B cell (primary cell): ENCODE results near the gene CERS2. TPM values are rescaled to one million over a fixed set of nuclear protein-coding genes. Genes with fewer than 3 reads are reported as not detected.

Experiments
- ATAC-seq: fragments of 200-7000 bp; cut with Tn5 transposase; one replicate; pipeline ENCODE4 v1.10.0; 2021; ENCODE audit warnings: low read depth, mild to moderate bottlenecking, moderate number of reproducible peaks, moderate library complexity
- CTCF ChIA-PET: fragments of 350-600 bp; sonication (Branson Sonifier 250); formaldehyde crosslinking; loops from one replicate; lab custom pipeline; 2021; ENCODE audit warnings: antibody characterized with exemption, inconsistent platforms; lab: Charles Lee
- POLR2A ChIA-PET: fragments of 350-600 bp; sonication (Branson Sonifier 250); formaldehyde crosslinking; loops from one replicate; lab custom pipeline; 2021; ENCODE audit warnings: antibody characterized with exemption; lab: Charles Lee
- DNase-seq: peaks from one replicate; pipeline ENCODE4 v3.0.0; 2013
- H2AFZ ChIP-seq: 2 replicates; pipeline ENCODE4 v1.6.1; 2012; ENCODE audit warnings: mild to moderate bottlenecking, low read depth, low read length; ENCODE audit not compliant: insufficient read depth, poor library complexity, severe bottlenecking
- H3K27ac ChIP-seq, 2 donors: 1 replicate in 1 of 2; 2 replicates in 1 of 2; pipeline ENCODE4 v1.5.1; 2012 to 2013; ENCODE audit warnings: low read length in 2 of 2, mild to moderate bottlenecking in 2 of 2, moderate library complexity in 1 of 2
- H3K27me3 ChIP-seq, 4 experiments: fragments of 200-600 bp in 1 of 4; sonication (generic) in 1 of 4; replicated peaks in 1 of 4; 1 replicate in 2 of 4; 2 replicates in 2 of 4; pipeline versions ENCODE4 v1.6.1 to v1.7.0; 2013 to 2016; ENCODE audit warnings: low read length in 3 of 4, mild to moderate bottlenecking in 2 of 4, mixed read lengths in 1 of 4, moderate library complexity in 1 of 4; ENCODE audit not compliant: insufficient read depth in 4 of 4, control insufficient read depth in 3 of 4; ENCODE audit errors: control extremely low read depth in 1 of 4
- H3K36me3 ChIP-seq, 2 experiments: replicated peaks in 1 of 2; 1 replicate in 1 of 2; 2 replicates in 1 of 2; pipeline versions ENCODE4 v1.6.1 to v1.7.1; 2013; ENCODE audit warnings: low read length in 1 of 2; ENCODE audit not compliant: insufficient read depth in 2 of 2, control insufficient read depth in 1 of 2; ENCODE audit errors: control extremely low read depth in 1 of 2, extremely low read depth in 1 of 2
- H3K4me1 ChIP-seq, 2 donors: fragments of 200-600 bp in 1 of 2; sonication (generic) in 1 of 2; 1 replicate in 1 of 2; 2 replicates in 1 of 2; pipeline versions ENCODE4 v1.5.1 to v1.6.1; 2013 to 2017; ENCODE audit warnings: low read length in 2 of 2; ENCODE audit not compliant: control insufficient read depth in 2 of 2, insufficient read depth in 2 of 2
- H3K4me2 ChIP-seq: replicated peaks from 2 replicates; pipeline ENCODE3; 2012; ENCODE audit warnings: mild to moderate bottlenecking, low read depth, low read length; ENCODE audit not compliant: poor library complexity, severe bottlenecking
- H3K4me3 ChIP-seq, 5 experiments: fragments of 200-600 bp in 1 of 5; sonication (generic) in 1 of 5; 1 replicate in 3 of 5; 2 replicates in 2 of 5; pipeline versions ENCODE4 v1.5.1 to v1.7.0; 2011 to 2016; ENCODE audit warnings: low read length in 4 of 5, mild to moderate bottlenecking in 4 of 5, low read depth in 2 of 5, control low read depth in 1 of 5, moderate library complexity in 1 of 5; ENCODE audit not compliant: insufficient read depth in 1 of 5; ENCODE audit errors: control extremely low read depth in 1 of 5, extremely low read depth in 1 of 5
- H3K79me2 ChIP-seq: fragments of 200-600 bp; sonication (generic); one replicate; pipeline ENCODE4 v1.6.0; 2016; ENCODE audit warnings: low read length; ENCODE audit not compliant: control insufficient read depth, insufficient read depth
- H3K9ac ChIP-seq: fragments of 200-600 bp; sonication (generic); 2 replicates; pipeline ENCODE4 v1.6.1; 2017; ENCODE audit warnings: mild to moderate bottlenecking, low read length, moderate library complexity
- H3K9me3 ChIP-seq, 3 donors: one replicate each; pipeline versions ENCODE4 v1.6.1 to v1.7.1; 2013; ENCODE audit warnings: low read length in 2 of 3; ENCODE audit not compliant: control insufficient read depth in 2 of 3, insufficient read depth in 1 of 3; ENCODE audit errors: control extremely low read depth in 1 of 3
- H4K20me1 ChIP-seq: 2 replicates; pipeline ENCODE4 v1.6.0; 2012; ENCODE audit warnings: mild to moderate bottlenecking, low read length; ENCODE audit not compliant: insufficient read depth, control insufficient read depth, poor library complexity, severe bottlenecking
- H3K27ac Mint-ChIP-seq: one replicate; pipeline ENCODE4 v1.8.0; 2021; ENCODE audit warnings: mixed read lengths
- H3K27me3 Mint-ChIP-seq: one replicate; pipeline ENCODE4 v1.8.0; 2021; ENCODE audit warnings: mixed read lengths
- H3K4me1 Mint-ChIP-seq: one replicate; pipeline ENCODE4 v1.8.0; 2021; ENCODE audit warnings: mixed read lengths
- H3K4me3 Mint-ChIP-seq: one replicate; pipeline ENCODE4 v1.8.0; 2021; ENCODE audit warnings: mixed read lengths
- H3K9me3 Mint-ChIP-seq: one replicate; pipeline ENCODE4 v1.8.0; 2022; ENCODE audit warnings: mixed read lengths; ENCODE audit not compliant: insufficient read depth
- CTCF ChIP-seq: fragments of 200-600 bp; IDR thresholded peaks from one replicate; pipeline ENCODE4 v1.8.0; 2022; ENCODE audit warnings: antibody characterized with exemption, mild to moderate bottlenecking
- EZH2 ChIP-seq: IDR thresholded peaks from 2 replicates; pipeline ENCODE4 v1.6.1; 2012; ENCODE audit warnings: borderline replicate concordance, low read depth, mild to moderate bottlenecking, moderate library complexity, low read length; ENCODE audit not compliant: insufficient read depth, poor library complexity, severe bottlenecking
- WGBS: methylation state at CpG from one replicate; pipeline ENCODE4 v1.1.5; 2013; ENCODE audit warnings: missing lambda C conversion rate; ENCODE audit not compliant: insufficient coverage; 5-methylcytosine and 5-hydroxymethylcytosine counted together
- intact Hi-C: fragments of 100-400 bp; cut with micrococcal nuclease; formaldehyde crosslinking; loops from one replicate; pipeline ENCODE4 v1.10.0; 2022
- polyA minus RNA-seq: library from RNA; depleted of rRNA, polyadenylated mRNA; stranded (reverse); fragments of >200 nt; gene quantifications from 2 replicates; pipeline ENCODE4 v1.2.3, GENCODE V29; 2012
- polyA plus RNA-seq: library from polyadenylated mRNA; depleted of rRNA; stranded (reverse); fragments of >200 nt; gene quantifications from 2 replicates; pipeline ENCODE4 v1.2.3, GENCODE V29; 2012
- total RNA-seq, 2 donors: library from RNA; stranded (reverse); fragments of 120-200 nt in 1 of 2; gene quantifications; 1 replicate in 1 of 2; 2 replicates in 1 of 2; pipeline versions ENCODE4 v1.2.3 to v1.2.4, GENCODE V29; 2013 to 2022

CERS2 gene
- 130 and 144 TPM in 2 replicates for total RNA-seq
- 85.3 TPM for total RNA-seq (2013)
- 52.5 and 68.4 TPM in 2 replicates for polyA plus RNA-seq
- polyA minus RNA-seq: 51.4 and 56.3 TPM in 2 replicates

- intact Hi-C loops: loop anchor here (5.0 kb wide), 2 partner anchors 82 to 513 kb away; partner anchors contain the start of gene CDC42SE1
- Histone ChIP-seq H2AFZ (peak within 1 kb of the TSS; percentile 88), H3K4me3 (peak within 1 kb of the TSS; percentile 58 to 87 (median 82)), H3K9ac (peak within 1 kb of the TSS; percentile 89), H3K27ac (peak within 1 kb of the TSS; percentile 65 to 82), H3K27me3 (no peaks in the 10 kb centered on the region), H4K20me1 (peaks cover 34% of the 10 kb centered on the region), H3K4me1 (peaks cover 46 to 66% of the 10 kb centered on the region in 2 donors), H3K4me2 (peak within 1 kb of the TSS; percentile 96), H3K36me3 (no peaks in the 10 kb centered on the region), H3K79me2 (peaks cover 47% of the 10 kb centered on the region), H3K9me3 (no peaks in the 10 kb centered on the region)
- peak within 1 kb of the TSS; percentile 88 for H3K27ac Mint-ChIP-seq
- peak within 1 kb of the TSS; percentile 88 for H3K4me3 Mint-ChIP-seq
- 5% methylated on average over 77 of the region's 106 CpGs for whole genome bisulfite sequencing
- DNase-seq: peak; percentile 89
- POLR2A ChIA-PET: interaction anchor here (0.6 to 1.3 kb wide), 6 partner anchors 11 to 611 kb away, joined by 3 to 5 read pairs (median 4); partner anchors contain the start of genes MINDY1 and RPRD2
- no peak for TF ChIP-seq CTCF
- TF ChIP-seq EZH2: no peak
- CTCF ChIA-PET: interaction anchor here (0.9 to 1.8 kb wide), 4 partner anchors 32 to 156 kb away, joined by 3 to 4 read pairs (median 4); partner anchors contain the start of gene MINDY1
- H3K4me1 Mint-ChIP-seq: peaks cover 64% of the 10 kb centered on the region
- H3K27me3 Mint-ChIP-seq: no peaks in the 10 kb centered on the region
- H3K9me3 Mint-ChIP-seq: no peaks in the 10 kb centered on the region
- peak; percentile 54 for ATAC-seq
Observed at GRCh38 chr1:150974580-150975478, at the start of gene CERS2. TSS of gene CERS2 (minus strand) at chr1:150974835. CDS start at chr1:150969090, 5,745 bp downstream.
